DMS53 treated with DMSO at 0.1 percent for 48 hours (cell line): ENCODE measurements around the gene ZBTB46.
"Not testable (repeated sequence)": the region's sequence is repeated elsewhere in the genome, so short reads cannot be mapped to it uniquely, and the experiment has no call there.

Experiments used
- DNase-seq: peaks from one replicate; lab custom pipeline; 2025; ENCODE audit not compliant: unreplicated experiment; lab: John Stamatoyannopoulos, UW

Gene ZBTB46

DNA sequence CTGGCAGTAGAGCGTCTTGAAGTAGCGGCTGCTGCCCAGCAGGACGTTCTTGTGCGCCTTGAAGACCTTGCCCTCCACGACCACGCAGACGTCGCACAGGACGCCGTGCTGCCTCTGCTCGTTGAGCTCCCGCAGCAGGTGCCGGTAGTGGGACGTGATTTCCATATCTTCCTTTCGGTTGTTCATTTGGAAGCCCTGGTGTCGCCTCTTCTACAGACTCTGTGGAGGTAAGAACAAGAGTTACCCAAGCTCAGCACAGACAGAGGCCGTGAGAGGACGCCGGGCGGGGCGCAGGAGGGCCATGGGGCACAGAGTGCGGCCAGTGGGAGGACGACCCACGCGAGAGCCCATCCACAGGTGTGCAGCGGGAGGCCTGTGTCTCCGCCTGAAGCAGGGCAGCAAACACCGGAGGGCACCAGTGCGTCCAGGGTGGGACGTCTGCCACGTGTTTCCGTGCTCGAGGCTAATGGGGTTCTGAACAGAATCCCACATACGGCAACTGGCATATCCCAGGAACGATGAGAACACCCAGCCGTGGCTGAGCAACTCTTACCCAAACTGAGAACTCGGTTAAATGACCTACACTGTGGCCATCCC, 40.4 kb downstream of the ZBTB46 start:
- DNase-seq = no peak

- DNase-seq = peak; percentile 47
These were observed 41.1 kb downstream of the ZBTB46 start for GRCh38 chr20:63789836-63790571.

DNA sequence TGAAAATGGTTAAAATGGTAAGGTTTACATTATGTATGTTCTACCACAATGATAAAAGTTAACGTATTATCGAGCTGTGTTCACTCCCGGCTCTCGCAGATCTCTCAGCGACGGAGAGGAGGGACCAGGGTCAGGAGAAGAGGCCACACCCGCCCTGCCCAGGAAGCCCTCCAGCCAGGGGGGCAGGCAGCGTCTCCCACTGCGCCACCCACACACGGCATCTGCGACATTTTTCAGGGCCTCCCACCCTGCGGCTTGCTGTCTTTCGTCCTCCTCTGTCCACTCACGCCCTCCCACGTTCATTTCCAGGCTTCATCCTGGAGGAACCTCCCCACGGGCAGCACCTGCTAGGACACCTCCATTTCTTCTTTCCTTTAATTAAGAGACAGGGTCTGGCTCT, 43.3 kb downstream of the ZBTB46 start:
- no peak for DNase-seq

DNA sequence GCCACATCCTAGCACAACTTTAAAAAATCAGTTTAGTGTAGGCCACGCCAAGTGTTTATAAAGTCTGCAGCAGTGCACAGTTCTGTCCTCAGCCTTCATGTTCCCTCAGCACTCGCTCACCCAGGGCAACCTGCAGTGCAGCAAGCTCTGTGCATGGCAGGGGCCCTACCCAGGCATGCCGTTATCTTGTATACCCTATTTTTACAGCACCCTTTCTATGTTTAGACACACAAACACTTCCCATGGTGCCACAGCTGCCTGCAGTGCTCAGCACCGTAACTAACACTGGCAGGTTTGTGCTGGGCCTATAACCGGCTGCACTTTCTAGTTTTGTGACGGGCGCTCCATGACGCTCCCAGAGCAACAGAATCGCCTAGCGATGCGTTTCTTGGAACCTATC, 43.8 kb downstream of the ZBTB46 start:
- no peak for DNase-seq

- no peak for DNase-seq
These were observed 45.4 kb downstream of the ZBTB46 start for GRCh38 chr20:63785691-63786131.

GRCh38 chr20:63783970-63784369, 47.1 kb downstream of the ZBTB46 start:
- DNase-seq = no peak

- no peak for DNase-seq
These were observed 48.5 kb downstream of the ZBTB46 start for GRCh38 chr20:63782521-63782971.

- DNase-seq = no peak
These were observed 49.0 kb downstream of the ZBTB46 start for GRCh38 chr20:63782051-63782471.

- DNase-seq = no peak
These were observed 49.9 kb downstream of the ZBTB46 start for GRCh38 chr20:63781181-63781580.

GRCh38 chr20:63778857-63779256, 52.2 kb downstream of the ZBTB46 start:
- no peak for DNase-seq

GRCh38 chr20:63778034-63778752, 52.9 kb downstream of the ZBTB46 start:
- no peak for DNase-seq

DNA sequence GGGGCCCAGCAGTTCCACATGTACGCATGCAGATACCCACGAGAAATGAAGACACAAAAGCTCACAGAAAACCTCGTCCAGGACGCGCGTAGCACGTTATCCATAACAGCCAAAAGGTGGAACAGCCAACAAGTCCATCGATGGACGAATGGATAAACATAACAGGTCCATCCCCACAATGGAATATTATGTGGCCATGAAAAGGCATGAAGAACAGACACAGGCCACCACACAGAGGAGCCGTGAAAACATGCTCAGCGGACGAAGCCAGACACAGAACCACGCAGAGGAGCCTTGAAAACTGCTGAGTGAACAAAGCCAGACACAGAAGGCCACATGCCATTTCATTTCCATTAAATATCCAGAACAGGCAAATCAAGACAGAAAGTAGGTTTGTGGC, 53.5 kb downstream of the ZBTB46 start:
- no peak for DNase-seq

DNA sequence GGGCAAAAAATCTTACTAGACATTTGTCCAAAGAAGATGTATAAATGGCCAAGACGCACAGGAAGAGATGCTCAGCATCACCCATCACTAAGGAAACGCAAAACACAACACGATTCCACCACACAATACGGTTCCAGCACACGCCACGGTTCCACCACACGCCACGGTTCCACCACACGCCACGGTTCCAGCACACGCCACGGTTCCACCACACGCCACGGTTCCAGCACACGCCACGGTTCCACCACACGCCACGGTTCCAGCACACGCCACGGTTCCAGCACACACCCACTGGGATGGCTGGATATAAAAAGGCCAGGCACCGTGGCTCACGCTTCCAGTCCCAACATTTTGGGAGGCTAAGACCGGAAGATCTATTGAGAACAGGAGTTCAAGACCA, 54.2 kb downstream of the ZBTB46 start:
- DNase-seq = not testable (repeated sequence)

- no peak for DNase-seq
These were observed 55.7 kb downstream of the ZBTB46 start for GRCh38 chr20:63775096-63775978.

DNA sequence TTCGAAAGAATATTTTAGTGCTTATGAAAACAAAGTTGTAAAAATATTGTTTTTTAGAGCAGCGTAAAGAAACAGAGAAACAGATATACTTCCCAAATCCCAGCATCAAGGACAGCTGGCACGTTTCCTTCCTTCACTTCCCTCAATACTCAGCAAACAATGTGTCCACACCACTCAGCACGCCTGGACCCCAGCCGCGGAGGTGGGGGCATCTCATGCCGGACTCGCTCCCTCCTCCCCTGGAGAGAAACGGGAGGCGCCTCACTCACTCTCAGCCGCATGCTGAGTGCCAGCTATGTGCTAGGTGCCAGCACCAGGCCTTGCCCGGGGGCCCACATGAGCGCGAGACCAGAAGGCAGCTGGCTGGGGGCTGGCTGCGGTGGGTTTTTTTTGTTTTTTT, 56.8 kb downstream of the ZBTB46 start:
- DNase-seq = no peak

- DNase-seq = no peak
These were observed 57.4 kb downstream of the ZBTB46 start for GRCh38 chr20:63773571-63774241.

- no peak for DNase-seq
These were observed 58.1 kb downstream of the ZBTB46 start for GRCh38 chr20:63772781-63773518.

GRCh38 chr20:63771046-63771707, 59.9 kb downstream of the ZBTB46 start:
- DNase-seq = no peak

GRCh38 chr20:63769891-63770474, 61.1 kb downstream of the ZBTB46 start:
- DNase-seq = no peak
